HL-60 (cell line): Measurements from ENCODE around the gene HHLA2.

ENCODE experiments used
- DNase-seq, 2 experiments: peaks; one replicate each; pipeline ENCODE4 v3.0.0-alpha.2; 2010 to 2020; ENCODE audit warnings: low read depth in 1 of 2, low spot score in 1 of 2
- H3K27ac ChIP-seq: fragments of 250-450 bp; sonication (Bioruptor Pico); replicated peaks from 2 replicates; pipeline ENCODE4 v1.5.1; 2020; ENCODE audit warnings: mild to moderate bottlenecking, moderate library complexity
- H3K27me3 ChIP-seq: fragments of 250-450 bp; sonication (Bioruptor Pico); 2 replicates; pipeline ENCODE4 v1.5.1; 2021; ENCODE audit warnings: mild to moderate bottlenecking, moderate library complexity; ENCODE audit not compliant: insufficient read depth, poor library complexity, severe bottlenecking
- H3K4me3 ChIP-seq: replicated peaks from 2 replicates; pipeline ENCODE4 v1.5.1; 2011; ENCODE audit warnings: mild to moderate bottlenecking, control low read depth, low read length; ENCODE audit not compliant: insufficient read depth
- CTCF ChIP-seq: IDR thresholded peaks from one replicate; pipeline ENCODE4 v1.5.1; 2011; ENCODE audit warnings: low read length, control low read depth, inconsistent platforms; ENCODE audit not compliant: insufficient read depth
- GABPA ChIP-seq: IDR thresholded peaks from 2 replicates; pipeline ENCODE4 v1.6.1; 2012; ENCODE audit warnings: low read depth
- POLR2AphosphoS5 ChIP-seq: IDR thresholded peaks from 2 replicates; pipeline ENCODE4 v1.6.1; 2012; ENCODE audit warnings: low read depth
- REST ChIP-seq: IDR thresholded peaks from 2 replicates; pipeline ENCODE4 v1.6.1; 2012; ENCODE audit warnings: low read depth; ENCODE audit not compliant: insufficient replicate concordance
- SPI1 ChIP-seq: IDR thresholded peaks from 2 replicates; pipeline ENCODE4 v1.6.1; 2012; ENCODE audit warnings: low read depth, mild to moderate bottlenecking, borderline replicate concordance

The HHLA2 gene

GRCh38 chr3:108324177-108324576 is 27.8 kb downstream of the HHLA2 start:
- no peaks in the 10 kb centered on the region for H3K27me3 ChIP-seq
- no peak overlapping the region for H3K27ac ChIP-seq
- no peak for DNase-seq
- TF ChIP-seq GABPA: no peak
- H3K4me3 ChIP-seq: no peak overlapping the region

GRCh38 chr3:108327168-108327567 is 30.8 kb downstream of the HHLA2 start:
- TF ChIP-seq POLR2AphosphoS5: no peak
- TF ChIP-seq GABPA: no peak
- no peak for TF ChIP-seq SPI1
- TF ChIP-seq REST: no peak
- TF ChIP-seq CTCF: no peak
- Histone ChIP-seq H3K27ac (no peak overlapping the region), H3K27me3 (no peaks in the 10 kb centered on the region), H3K4me3 (no peak overlapping the region)
- no peak for DNase-seq

- Histone ChIP-seq H3K27me3 (no peaks in the 10 kb centered on the region), H3K27ac (no peak overlapping the region), H3K4me3 (no peak overlapping the region)
- no peak for DNase-seq
- TF ChIP-seq POLR2AphosphoS5 (no peak), SPI1 (no peak), GABPA (no peak)
These were observed 32.6 kb downstream of the HHLA2 start for GRCh38 chr3:108328821-108329486.

- no peak overlapping the region for H3K4me3 ChIP-seq
- DNase-seq: no peak
- TF ChIP-seq REST (no peak), CTCF (no peak), POLR2AphosphoS5 (no peak), GABPA (no peak), SPI1 (no peak)
- H3K27me3 ChIP-seq: no peaks in the 10 kb centered on the region
- H3K27ac ChIP-seq: no peak overlapping the region
These were observed 33.2 kb downstream of the HHLA2 start for GRCh38 chr3:108329508-108329907.

- no peak for DNase-seq
- Histone ChIP-seq H3K27ac (no peak overlapping the region), H3K27me3 (no peaks in the 10 kb centered on the region), H3K4me3 (no peak overlapping the region)
- TF ChIP-seq POLR2AphosphoS5: no peak
- no peak for TF ChIP-seq GABPA
- no peak for TF ChIP-seq SPI1
- TF ChIP-seq CTCF: no peak
- TF ChIP-seq REST: no peak
These were observed 33.6 kb downstream of the HHLA2 start for GRCh38 chr3:108329947-108330346.
